Mesenchymal stem cell (in vitro differentiated cells and primary cell): ENCODE measurements around the gene POLR1E.
A peak's percentile ranks its signal among the peaks of the same experiment; 100 is the strongest.

Source experiments
- DNase-seq: peaks from one replicate; pipeline ENCODE4 v3.0.0-alpha.2; 2013
- H2AFZ ChIP-seq: one replicate; pipeline ENCODE4 v1.6.1; 2013; ENCODE audit warnings: low read depth, mild to moderate bottlenecking, control low read depth, inconsistent platforms, low read length, moderate library complexity
- H2AK5ac ChIP-seq: 2 replicates; pipeline ENCODE4 v1.6.1; 2013; ENCODE audit warnings: low read length, moderate library complexity, mild to moderate bottlenecking, inconsistent platforms; ENCODE audit not compliant: severe bottlenecking
- H2BK120ac ChIP-seq: one replicate; pipeline ENCODE4 v1.6.1; 2013; ENCODE audit warnings: low read depth, mild to moderate bottlenecking, inconsistent platforms, low read length, moderate library complexity
- H2BK12ac ChIP-seq, 2 experiments: one replicate each; pipeline ENCODE4 v1.6.1; 2013; ENCODE audit warnings: inconsistent platforms in 2 of 2, low read length in 2 of 2, mild to moderate bottlenecking in 2 of 2, moderate library complexity in 2 of 2, control low read depth in 1 of 2
- H2BK15ac ChIP-seq: one replicate; pipeline ENCODE4 v1.6.1; 2013; ENCODE audit warnings: mild to moderate bottlenecking, low read depth, inconsistent platforms; ENCODE audit not compliant: poor library complexity, severe bottlenecking
- H2BK5ac ChIP-seq: 2 replicates; pipeline ENCODE4 v1.6.1; 2013; ENCODE audit warnings: low read depth, mild to moderate bottlenecking, low read length, control low read depth, inconsistent platforms; ENCODE audit not compliant: poor library complexity, severe bottlenecking
- H3K14ac ChIP-seq, 2 experiments: one replicate each; pipeline ENCODE4 v1.6.1; 2013; ENCODE audit warnings: inconsistent platforms in 2 of 2, low read length in 2 of 2, control low read depth in 1 of 2, mild to moderate bottlenecking in 1 of 2, moderate library complexity in 1 of 2
- H3K18ac ChIP-seq, 2 experiments: one replicate each; pipeline ENCODE4 v1.6.1; 2013; ENCODE audit warnings: inconsistent platforms in 2 of 2, low read length in 2 of 2, control low read depth in 1 of 2, low read depth in 1 of 2, mild to moderate bottlenecking in 1 of 2
- H3K23ac ChIP-seq, 2 experiments: one replicate each; pipeline ENCODE4 v1.6.1; 2013; ENCODE audit warnings: inconsistent platforms in 2 of 2, low read length in 2 of 2, mild to moderate bottlenecking in 2 of 2, moderate library complexity in 2 of 2, control low read depth in 1 of 2
- H3K27ac ChIP-seq: 2 replicates; pipeline ENCODE4 v1.5.1; 2013; ENCODE audit warnings: mild to moderate bottlenecking, moderate library complexity, low read length, control low read depth, inconsistent platforms; ENCODE audit not compliant: poor library complexity, severe bottlenecking
- H3K27me3 ChIP-seq, 2 experiments: 2 replicates each; pipeline versions ENCODE4 v1.6.1 to v1.7.0; 2013; ENCODE audit warnings: low read length in 2 of 2, mild to moderate bottlenecking in 2 of 2, moderate library complexity in 2 of 2, control low read depth in 1 of 2, inconsistent platforms in 1 of 2; ENCODE audit not compliant: control insufficient read depth in 1 of 2, insufficient read depth in 1 of 2
- H3K36me3 ChIP-seq, 2 experiments: 2 replicates each; pipeline versions ENCODE4 v1.6.1 to v1.7.0; 2013; ENCODE audit warnings: low read length in 2 of 2, control low read depth in 1 of 2, inconsistent platforms in 1 of 2, low read depth in 1 of 2, mild to moderate bottlenecking in 1 of 2; ENCODE audit not compliant: insufficient read depth in 2 of 2, control insufficient read depth in 1 of 2
- H3K4ac ChIP-seq, 2 experiments: one replicate each; pipeline ENCODE4 v1.6.1; 2013; ENCODE audit warnings: inconsistent platforms in 2 of 2, low read length in 2 of 2, mild to moderate bottlenecking in 2 of 2, moderate library complexity in 2 of 2, control low read depth in 1 of 2, low read depth in 1 of 2
- H3K4me1 ChIP-seq: 2 replicates; pipeline ENCODE4 v1.6.1; 2013; ENCODE audit warnings: low read depth, low read length, control low read depth; ENCODE audit not compliant: control insufficient read depth, insufficient read depth
- H3K4me2 ChIP-seq: 2 replicates; pipeline ENCODE4 v1.6.1; 2013; ENCODE audit warnings: low read length, mild to moderate bottlenecking, inconsistent platforms; ENCODE audit not compliant: poor library complexity, severe bottlenecking
- H3K4me3 ChIP-seq, 2 experiments: 2 replicates each; pipeline versions ENCODE4 v1.5.1 to v1.7.0; 2013; ENCODE audit warnings: low read length in 2 of 2, mild to moderate bottlenecking in 2 of 2, control low read depth in 1 of 2, low read depth in 1 of 2; ENCODE audit not compliant: insufficient read depth in 1 of 2
- H3K79me1 ChIP-seq: replicated peaks from 2 replicates; pipeline ENCODE4 v1.6.1; 2013; ENCODE audit warnings: mild to moderate bottlenecking, control low read depth, low read length, inconsistent platforms; ENCODE audit not compliant: poor library complexity, severe bottlenecking
- H3K9ac ChIP-seq: 2 replicates; pipeline ENCODE4 v1.7.0; 2013; ENCODE audit warnings: mild to moderate bottlenecking, low read length, moderate library complexity
- H3K9me3 ChIP-seq: 2 replicates; pipeline ENCODE4 v1.7.0; 2013; ENCODE audit warnings: mild to moderate bottlenecking, low read length; ENCODE audit not compliant: control insufficient read depth
- H4K8ac ChIP-seq: one replicate; pipeline ENCODE4 v1.6.1; 2013; ENCODE audit warnings: inconsistent platforms, mild to moderate bottlenecking, low read length, moderate library complexity
- H4K91ac ChIP-seq: one replicate; pipeline ENCODE4 v1.6.1; 2013; ENCODE audit warnings: mild to moderate bottlenecking, low read length, inconsistent platforms
- WGBS: methylation state at CpG from one replicate; pipeline ENCODE4 v1.1.7; 2013; ENCODE audit warnings: mixed read lengths; 5-methylcytosine and 5-hydroxymethylcytosine counted together

Gene POLR1E

GRCh38 chr9:37454238-37454637 lies 31.5 kb upstream of the POLR1E start:
- Histone ChIP-seq H2BK12ac (no peak overlapping the region), H2BK5ac (no peak overlapping the region), H3K9ac (no peak overlapping the region), H3K23ac (no peak overlapping the region), H3K14ac (no peak overlapping the region), H3K4me2 (no peak overlapping the region), H3K18ac (no peak overlapping the region), H4K8ac (no peak overlapping the region), H3K4ac (no peak overlapping the region), H3K27ac (no peak overlapping the region), H2AK5ac (no peak overlapping the region), H3K36me3 (peaks cover 5 to 13% of the 10 kb centered on the region in 2 experiments), H4K91ac (no peak overlapping the region), H3K4me1 (peaks cover 4% of the 10 kb centered on the region), H3K4me3 (no peak overlapping the region), H2BK15ac (no peak overlapping the region), H2AFZ (no peak overlapping the region), H2BK120ac (no peak overlapping the region), H3K27me3 (no peaks in the 10 kb centered on the region), H3K9me3 (no peaks in the 10 kb centered on the region), H3K79me1 (peaks cover 32% of the 10 kb centered on the region)
- DNase-seq: no peak

- H2BK12ac ChIP-seq: no peak overlapping the region
- no peak overlapping the region for H2BK5ac ChIP-seq
- no peak overlapping the region for H3K9ac ChIP-seq
- peaks cover 4% of the 10 kb centered on the region for H3K4me1 ChIP-seq
- H3K27me3 ChIP-seq: no peaks in the 10 kb centered on the region
- no peak overlapping the region for H2BK120ac ChIP-seq
- no peak overlapping the region for H4K91ac ChIP-seq
- no peak overlapping the region for H4K8ac ChIP-seq
- H3K23ac ChIP-seq: no peak overlapping the region
- H3K79me1 ChIP-seq: peaks cover 31% of the 10 kb centered on the region
- no peak overlapping the region for H3K27ac ChIP-seq
- no peak overlapping the region for H2BK15ac ChIP-seq
- H3K4me3 ChIP-seq: no peak overlapping the region
- peaks cover 5 to 9% of the 10 kb centered on the region in 2 experiments for H3K36me3 ChIP-seq
- H3K4ac ChIP-seq: no peak overlapping the region
- H3K4me2 ChIP-seq: no peak overlapping the region
- 83% methylated on average over 7 of the region's 7 CpGs for WGBS
- no peak overlapping the region for H2AK5ac ChIP-seq
- no peaks in the 10 kb centered on the region for H3K9me3 ChIP-seq
- no peak overlapping the region for H2AFZ ChIP-seq
- no peak overlapping the region for H3K18ac ChIP-seq
- H3K14ac ChIP-seq: no peak overlapping the region
- no peak for DNase-seq
Measured at GRCh38 chr9:37455884-37456647, 29.7 kb upstream of the POLR1E start.

GRCh38 chr9:37456817-37457216 lies 28.9 kb upstream of the POLR1E start:
- H2BK120ac ChIP-seq: no peak overlapping the region
- H3K9ac ChIP-seq: no peak overlapping the region
- H3K4me2 ChIP-seq: no peak overlapping the region
- no peak overlapping the region for H2BK15ac ChIP-seq
- H3K18ac ChIP-seq: no peak overlapping the region
- peaks cover 4% of the 10 kb centered on the region for H3K4me1 ChIP-seq
- no peaks in the 10 kb centered on the region for H3K9me3 ChIP-seq
- no peak overlapping the region for H4K8ac ChIP-seq
- peaks cover 5 to 9% of the 10 kb centered on the region in 2 experiments for H3K36me3 ChIP-seq
- peaks cover 26% of the 10 kb centered on the region for H3K79me1 ChIP-seq
- no peak overlapping the region for H3K4ac ChIP-seq
- no peak for DNase-seq
- H3K4me3 ChIP-seq: no peak overlapping the region
- H3K27ac ChIP-seq: no peak overlapping the region
- no peak overlapping the region for H2BK12ac ChIP-seq
- no peak overlapping the region for H2AK5ac ChIP-seq
- no CpG with 5 or more reads among the region's 1 CpG for WGBS
- H3K23ac ChIP-seq: no peak overlapping the region
- H2BK5ac ChIP-seq: no peak overlapping the region
- no peak overlapping the region for H4K91ac ChIP-seq
- H3K27me3 ChIP-seq: no peaks in the 10 kb centered on the region
- H2AFZ ChIP-seq: no peak overlapping the region
- H3K14ac ChIP-seq: no peak overlapping the region

GRCh38 chr9:37464006-37464405 lies 21.7 kb upstream of the POLR1E start:
- peak; percentile 32 for DNase-seq
- H2AK5ac ChIP-seq: no peak overlapping the region
- peaks cover 7% of the 10 kb centered on the region for H3K4me1 ChIP-seq
- H3K36me3 ChIP-seq: peaks cover 0 to 4% of the 10 kb centered on the region in 2 experiments
- H2BK120ac ChIP-seq: no peak overlapping the region
- H3K9ac ChIP-seq: peak overlapping the region; percentile 99
- H3K27me3 ChIP-seq: no peaks in the 10 kb centered on the region
- no peak overlapping the region for H4K91ac ChIP-seq
- H3K4ac ChIP-seq: no peak overlapping the region
- peak overlapping the region in 1 of 2 experiments; percentile 98 for H3K4me3 ChIP-seq
- no peak overlapping the region for H2AFZ ChIP-seq
- no peak overlapping the region for H2BK12ac ChIP-seq
- no peak overlapping the region for H3K18ac ChIP-seq
- H3K14ac ChIP-seq: no peak overlapping the region
- no peaks in the 10 kb centered on the region for H3K9me3 ChIP-seq
- no peak overlapping the region for H2BK5ac ChIP-seq
- H3K79me1 ChIP-seq: peaks cover 4% of the 10 kb centered on the region
- peak overlapping the region; percentile 86 for H3K4me2 ChIP-seq
- 33% methylated on average over 2 of the region's 3 CpGs for whole genome bisulfite sequencing
- H3K23ac ChIP-seq: no peak overlapping the region
- no peak overlapping the region for H4K8ac ChIP-seq
- no peak overlapping the region for H3K27ac ChIP-seq
- H2BK15ac ChIP-seq: no peak overlapping the region
